Measurements from ENCODE around the gene NOX5.
"Not testable (repeated sequence)": the region's sequence is repeated elsewhere in the genome, so short reads cannot be mapped to it uniquely, and the experiment has no call there.

Gene NOX5, protein sequence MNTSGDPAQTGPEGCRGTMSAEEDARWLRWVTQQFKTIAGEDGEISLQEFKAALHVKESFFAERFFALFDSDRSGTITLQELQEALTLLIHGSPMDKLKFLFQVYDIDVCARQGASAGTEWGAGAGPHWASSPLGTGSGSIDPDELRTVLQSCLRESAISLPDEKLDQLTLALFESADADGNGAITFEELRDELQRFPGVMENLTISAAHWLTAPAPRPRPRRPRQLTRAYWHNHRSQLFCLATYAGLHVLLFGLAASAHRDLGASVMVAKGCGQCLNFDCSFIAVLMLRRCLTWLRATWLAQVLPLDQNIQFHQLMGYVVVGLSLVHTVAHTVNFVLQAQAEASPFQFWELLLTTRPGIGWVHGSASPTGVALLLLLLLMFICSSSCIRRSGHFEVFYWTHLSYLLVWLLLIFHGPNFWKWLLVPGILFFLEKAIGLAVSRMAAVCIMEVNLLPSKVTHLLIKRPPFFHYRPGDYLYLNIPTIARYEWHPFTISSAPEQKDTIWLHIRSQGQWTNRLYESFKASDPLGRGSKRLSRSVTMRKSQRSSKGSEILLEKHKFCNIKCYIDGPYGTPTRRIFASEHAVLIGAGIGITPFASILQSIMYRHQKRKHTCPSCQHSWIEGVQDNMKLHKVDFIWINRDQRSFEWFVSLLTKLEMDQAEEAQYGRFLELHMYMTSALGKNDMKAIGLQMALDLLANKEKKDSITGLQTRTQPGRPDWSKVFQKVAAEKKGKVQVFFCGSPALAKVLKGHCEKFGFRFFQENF

DNA sequence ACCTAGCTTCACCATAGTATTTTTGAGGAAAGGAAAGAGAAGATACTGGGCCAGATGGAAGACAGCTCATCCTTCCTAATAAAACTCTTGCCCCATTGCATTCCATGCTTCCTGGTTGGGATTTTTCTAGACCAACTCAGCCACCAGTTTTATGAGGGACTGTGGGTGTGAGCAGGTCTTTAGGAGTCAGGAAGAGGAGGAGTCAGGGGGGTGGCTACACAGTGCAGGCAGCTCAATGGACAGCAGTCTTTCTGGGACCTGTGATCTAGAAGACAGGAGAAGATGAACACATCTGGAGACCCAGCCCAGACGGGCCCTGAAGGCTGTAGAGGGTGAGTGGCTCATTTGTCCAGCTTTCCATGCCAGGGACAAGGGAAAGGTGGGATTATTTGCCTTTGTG, at the start of gene NOX5:
TSS of gene NOX5 (plus strand) at position 242 of the 400 bp plus-strand sequence. CDS start at position 283, 41 bp downstream.
- DNase-seq, result no peak

DNA sequence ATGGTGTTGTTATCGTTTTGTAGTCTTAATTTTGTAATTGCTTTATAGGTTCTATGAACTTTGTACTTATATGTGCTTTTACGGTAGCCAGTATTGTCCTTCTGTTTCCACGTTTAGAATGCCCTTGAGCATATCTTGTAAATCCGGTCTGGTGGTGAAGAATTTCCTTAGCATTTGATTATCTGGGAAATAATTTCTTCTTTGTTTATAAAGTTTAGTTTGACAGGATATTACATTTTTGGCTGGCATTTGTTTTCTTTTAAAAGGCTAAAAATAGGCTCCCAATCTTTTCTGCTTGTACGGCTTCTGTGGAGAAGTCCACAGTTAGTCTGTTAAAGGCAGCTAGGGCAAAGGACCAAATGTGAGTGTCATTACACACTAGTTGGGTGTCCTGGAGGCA, 47.5 kb upstream of the NOX5 start:
- no peak for DNase-seq

DNA sequence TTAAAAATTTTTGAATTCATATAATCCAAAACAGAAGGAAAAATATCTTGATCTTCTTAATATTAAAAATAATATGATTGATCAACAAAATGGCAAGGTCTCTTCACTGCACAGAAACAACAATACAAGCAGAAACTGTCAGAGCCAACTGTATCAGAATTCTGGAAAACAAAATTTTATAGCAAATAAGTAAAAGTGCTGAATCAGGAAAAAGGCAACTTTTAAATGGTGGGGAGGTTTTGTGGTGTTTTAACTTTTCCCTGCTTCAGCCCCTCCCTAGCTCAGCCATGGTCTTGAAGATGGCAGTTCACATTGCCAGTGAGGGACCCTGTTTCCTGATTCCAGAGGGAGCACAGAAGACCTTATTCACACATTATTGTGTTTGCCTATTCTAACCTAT, 46.5 kb upstream of the NOX5 start:
- DNase-seq, result no peak

DNA sequence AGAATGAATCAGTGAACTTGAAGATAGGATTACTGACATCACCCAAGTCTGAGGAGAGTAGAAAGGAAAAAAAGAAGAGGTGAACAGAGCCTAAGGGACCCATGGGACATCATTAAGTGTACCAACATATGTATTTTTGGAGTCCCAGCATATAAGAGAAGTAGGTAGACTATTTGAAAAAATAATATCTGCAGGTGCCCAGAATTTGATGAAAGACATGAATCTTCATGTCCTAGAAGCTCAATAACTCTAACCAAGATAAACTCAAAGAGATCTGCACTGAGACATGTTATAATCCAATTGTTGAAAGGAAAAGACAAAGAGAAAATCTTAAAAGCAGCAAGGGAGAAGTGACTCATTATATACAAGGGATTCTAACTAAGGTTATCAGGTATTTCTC, 45.2 kb upstream of the NOX5 start:
- no peak for DNase-seq

DNA sequence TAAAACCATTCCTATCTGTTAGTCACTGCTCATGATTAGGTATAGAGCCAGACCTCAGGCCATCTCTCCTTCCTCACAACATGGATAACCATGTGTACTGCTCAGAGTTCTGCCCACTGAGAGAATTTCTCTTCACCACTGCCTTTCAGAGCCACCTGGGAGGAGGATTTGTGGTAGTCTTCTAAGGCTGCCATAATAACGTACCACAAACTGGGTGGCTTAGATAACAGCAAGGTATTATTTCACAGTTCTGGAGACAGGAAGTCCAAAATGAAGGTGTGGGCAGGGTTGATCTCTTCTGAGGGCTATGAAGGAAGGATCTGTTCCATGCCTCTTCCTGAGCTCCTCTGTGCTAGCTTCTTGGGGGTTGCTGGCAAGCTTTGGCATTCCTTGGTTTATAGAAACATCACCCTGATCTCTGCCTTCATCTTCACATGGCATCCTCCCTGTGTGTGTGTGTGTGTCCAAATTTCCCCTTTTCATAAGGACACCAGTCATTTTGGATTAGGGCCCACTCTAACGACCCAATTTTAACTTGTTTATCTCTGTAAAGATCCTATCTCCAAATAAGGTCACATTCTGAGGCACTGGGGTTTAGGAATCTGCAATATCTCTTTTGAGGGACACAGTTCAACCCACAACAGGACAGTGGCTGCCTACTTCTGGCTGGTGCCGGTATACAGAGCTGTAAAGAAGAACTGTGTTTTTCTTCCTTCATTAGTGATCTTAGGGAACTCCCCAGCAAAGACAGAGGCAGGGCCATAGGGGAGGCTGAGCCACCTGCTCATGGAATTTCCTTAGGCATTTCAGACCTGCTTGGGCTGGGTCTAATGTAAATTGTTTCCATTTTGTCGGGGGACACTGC, 42.1 kb upstream of the NOX5 start:
- no peak for DNase-seq

DNA sequence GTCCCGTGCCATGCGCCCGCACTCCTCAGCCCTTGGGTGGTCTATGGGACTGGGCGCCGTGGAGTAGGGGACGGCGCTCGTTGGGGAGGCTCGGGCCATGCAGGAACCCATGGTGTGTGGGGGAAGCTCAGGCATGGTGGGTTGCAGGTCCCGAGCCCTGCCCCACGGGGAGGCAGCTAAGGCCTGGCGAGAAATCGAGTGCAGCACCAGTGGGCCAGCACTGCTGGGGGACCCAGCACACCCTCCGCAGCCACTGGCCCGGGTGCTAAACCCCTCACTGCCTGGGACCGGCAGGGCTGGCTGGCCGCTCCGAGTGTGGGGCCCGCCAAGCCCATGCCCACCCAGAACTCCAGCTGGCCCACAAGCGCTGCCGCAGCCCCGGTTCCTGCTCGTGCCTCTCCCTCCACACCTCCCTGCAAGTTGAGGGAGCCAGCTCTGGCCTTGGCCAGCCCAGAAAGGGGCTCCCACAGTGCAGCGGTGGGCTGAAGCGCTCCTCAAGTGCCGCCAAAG, 38.8 kb upstream of the NOX5 start:
- not testable (repeated sequence) for DNase-seq

DNA sequence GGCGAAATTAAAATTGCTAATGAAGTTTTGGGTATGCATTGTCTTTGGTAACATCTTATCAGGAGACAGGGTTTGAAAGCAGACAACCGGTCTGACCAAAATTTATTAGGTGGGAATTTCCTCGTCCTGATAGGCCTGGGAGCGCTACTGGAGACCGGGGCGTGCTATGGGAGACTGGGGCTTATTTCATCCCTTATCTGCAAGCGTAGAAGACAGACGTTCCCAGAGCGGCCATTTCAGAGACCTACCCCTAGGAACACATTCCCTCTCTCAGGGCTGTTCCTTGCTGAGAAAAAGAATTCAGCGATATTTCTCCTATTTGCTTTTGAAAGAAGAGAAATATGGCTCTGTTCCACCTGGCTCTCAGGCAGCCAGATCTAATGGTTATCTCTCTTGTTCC, 37.1 kb upstream of the NOX5 start:
- not testable (repeated sequence) for DNase-seq

DNA sequence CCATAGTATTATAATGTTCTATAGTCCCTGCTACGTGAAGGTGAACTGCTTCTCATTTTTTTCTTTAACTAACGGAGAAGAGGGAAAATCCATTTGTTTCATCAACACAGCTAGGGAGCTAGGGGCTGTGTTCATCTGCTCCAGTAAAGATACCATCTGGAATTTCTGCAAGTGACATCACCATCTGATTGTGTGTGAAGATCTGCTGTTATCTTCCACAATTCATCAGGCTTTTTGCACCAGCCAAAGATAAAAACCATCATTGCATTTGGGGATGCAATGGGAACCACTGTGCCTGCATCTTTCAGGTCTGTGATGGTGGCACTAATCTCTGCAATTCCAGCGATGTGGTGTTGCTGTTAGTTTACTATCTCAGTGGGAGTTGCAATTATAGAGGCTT, 35.5 kb upstream of the NOX5 start:
- no peak for DNase-seq

DNA sequence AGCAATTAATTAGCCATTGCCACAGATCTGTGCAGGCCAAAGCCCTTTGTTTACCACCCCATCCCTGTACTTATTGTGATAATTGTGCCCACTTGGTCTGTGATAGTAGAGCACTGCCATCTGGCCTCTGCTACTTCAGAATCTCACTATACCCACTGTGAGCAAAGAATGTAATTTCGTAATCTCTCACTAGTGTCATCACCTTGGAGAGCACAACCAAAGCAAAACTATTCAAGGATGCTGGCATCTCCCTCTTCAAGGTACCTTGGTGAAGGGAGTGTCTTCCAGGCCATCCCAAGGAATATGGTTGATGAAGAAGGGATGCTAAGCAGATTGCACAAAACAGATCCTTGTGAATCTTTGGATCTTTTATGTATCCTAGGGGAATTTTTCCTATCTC, 34.7 kb upstream of the NOX5 start:
- no peak for DNase-seq

DNA sequence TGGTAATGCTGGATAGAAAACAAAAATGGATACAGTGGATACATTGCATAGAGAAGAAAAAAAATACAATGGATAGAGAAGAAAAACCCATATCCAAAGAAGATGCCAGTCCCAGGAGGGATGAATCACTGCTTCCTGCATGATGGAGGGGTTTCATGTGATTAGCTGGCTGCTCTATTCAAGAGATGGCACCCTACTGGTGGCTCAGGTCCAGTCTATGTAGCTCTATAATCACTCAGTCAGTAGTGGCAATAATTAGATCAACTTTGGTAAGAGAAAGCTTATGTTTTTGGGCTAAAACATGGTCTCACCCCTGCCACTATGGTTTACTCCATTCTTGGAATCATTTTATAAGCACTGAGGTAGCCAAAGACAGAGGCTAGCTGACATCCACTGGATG, 33.7 kb upstream of the NOX5 start:
- no peak for DNase-seq

DNA sequence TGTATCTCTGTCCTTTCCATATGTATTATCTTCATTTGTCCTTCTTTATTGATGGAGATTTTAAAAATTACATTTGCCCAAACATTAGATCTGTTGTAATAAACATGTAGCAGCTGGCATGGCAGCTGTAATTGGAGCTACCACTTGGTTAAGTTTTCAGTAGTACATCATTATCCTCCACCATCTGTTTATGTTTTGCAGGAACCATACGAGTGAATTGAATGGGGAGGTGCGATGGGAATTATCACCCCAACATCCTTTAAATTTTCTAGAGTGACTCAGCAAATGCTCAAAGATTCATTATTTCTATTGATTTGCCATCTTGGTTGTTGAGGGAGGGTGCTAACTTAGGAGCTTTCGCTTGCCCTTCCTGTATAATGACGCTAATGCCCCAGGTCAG, 32.6 kb upstream of the NOX5 start:
- no peak for DNase-seq

DNA sequence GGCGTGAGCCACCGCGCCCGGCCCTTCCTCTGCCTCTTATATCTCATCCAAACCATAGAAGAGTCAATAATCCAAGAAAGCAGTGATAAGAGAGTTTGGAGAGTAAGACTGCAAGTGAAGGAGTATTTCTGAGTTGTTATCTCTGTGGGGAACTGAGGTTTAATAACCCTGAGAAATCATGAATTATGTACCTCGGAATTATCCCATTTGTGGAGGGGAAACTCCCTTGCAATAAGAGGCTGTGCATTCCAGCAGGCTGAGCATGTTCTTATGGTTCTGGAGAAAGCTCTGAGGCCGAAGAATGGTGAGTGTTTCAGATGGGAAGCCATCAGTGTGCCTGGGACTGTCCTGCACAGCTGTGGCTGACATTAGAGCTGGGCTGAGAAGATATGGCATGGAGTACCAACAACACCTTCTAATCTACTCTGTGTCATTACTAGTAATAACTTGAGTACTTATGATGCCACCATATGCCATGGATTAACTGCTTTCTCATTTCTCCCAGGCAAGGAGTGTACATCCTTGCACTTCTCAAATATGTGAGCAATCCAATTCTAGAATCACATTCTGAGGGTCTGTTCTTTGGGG, 31.4 kb upstream of the NOX5 start:
- no peak for DNase-seq

DNA sequence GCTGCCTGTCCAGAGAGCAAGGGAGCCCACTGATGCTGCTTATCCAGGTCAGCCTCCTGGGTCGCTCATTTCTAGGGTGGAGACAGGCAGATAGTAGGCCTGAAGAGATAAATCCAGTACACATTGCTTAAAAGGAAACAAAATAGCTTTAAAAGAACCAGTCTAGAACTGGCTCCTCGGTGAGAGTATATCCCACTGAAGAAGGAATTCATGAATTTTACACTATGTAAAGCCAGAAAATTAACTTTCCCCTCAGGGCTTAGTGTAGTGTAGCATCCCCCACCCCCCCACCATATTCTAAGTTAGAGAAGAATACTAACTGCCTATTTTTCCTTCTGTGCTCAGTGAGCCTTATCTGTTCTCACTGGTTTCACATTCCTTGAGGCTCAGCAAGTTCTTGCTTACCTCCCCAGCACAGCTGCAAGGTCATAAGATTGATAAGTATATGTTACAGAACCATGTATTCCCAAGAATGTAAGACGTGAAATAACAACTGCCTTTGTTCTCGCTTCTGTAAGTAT, 30.5 kb upstream of the NOX5 start:
- DNase-seq, result no peak

DNA sequence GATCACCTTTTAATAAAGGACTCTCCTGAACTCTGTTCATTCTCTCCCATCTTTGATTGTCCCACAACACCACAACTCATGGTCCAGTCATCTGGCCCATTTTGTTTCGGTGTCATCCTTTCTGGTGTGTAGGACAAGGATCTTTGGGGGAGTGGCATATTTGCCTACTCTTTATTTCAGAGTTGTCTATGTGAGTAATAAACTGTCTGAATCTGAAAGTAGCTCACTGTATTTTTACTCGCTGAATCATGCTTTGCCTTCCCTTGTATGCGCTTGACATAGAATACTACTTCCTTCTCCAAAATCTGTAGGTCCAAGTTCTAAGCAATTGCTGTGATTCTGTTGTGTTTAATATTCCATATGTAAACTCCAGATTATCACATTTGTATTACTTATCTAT, 29.9 kb upstream of the NOX5 start:
- DNase-seq, result no peak

DNA sequence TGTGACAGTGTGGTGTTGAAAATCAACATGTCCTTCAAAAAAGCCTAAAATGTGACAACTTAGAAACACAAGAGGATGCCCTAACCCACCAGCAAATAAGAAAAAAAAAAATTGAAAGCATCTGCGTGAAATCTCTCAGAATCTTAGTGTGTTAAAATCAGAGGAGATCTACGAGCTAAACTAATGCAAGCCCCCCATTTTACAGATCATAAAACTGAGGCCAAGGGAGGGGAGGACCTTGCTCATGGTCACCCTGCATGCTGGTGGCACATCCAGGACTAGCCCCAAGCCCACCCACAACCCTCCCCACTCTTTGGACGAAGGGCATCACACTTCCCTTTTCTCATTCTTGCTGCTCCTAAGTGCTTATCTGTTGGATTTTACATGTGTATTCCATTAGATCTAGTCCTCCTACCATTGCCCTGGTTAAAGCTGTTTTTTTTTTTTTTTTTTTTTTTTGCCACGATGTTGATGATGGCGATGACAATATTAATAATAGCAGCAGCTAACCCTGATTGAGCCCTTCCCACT, 29.1 kb upstream of the NOX5 start:
- no peak for DNase-seq

DNA sequence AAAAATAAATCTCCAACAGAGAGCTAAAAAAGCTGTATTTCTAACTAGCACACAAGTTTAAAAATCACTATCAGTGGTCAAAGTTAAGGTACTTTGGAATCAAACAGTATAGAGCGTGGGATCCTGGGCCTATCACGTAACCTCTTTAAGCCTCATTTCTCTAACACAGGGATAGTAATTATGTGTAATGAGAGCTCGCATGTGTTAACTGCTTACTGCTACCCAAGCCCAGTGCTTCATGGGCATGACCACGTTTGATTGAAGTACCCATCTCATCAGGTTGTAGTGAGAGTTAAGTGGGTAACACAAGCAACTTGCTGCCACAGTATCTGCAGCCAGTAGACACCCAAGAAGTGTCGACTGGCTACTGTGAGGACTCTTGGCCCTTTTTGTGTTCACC, 28.2 kb upstream of the NOX5 start:
- DNase-seq, result no peak

DNA sequence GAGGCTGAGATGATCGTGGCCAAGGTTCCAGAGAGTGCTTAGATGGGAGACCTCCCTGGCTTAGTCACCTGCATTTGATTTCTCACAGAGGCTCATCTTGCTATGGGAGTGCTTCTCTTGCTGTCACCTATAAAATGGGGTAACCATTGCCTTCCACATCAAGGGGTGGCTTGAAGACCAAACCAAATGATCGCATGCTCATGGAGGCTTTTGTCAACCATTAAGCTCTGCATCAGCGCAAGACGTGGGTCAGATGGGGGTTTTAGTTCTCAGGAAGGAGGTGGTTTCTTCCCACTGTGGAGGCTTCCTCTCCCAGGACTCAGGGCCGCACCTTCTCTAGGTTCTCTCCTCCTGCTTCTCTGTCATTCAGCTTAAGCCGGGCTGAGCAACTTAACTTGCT, 27.4 kb upstream of the NOX5 start:
- DNase-seq, result no peak

DNA sequence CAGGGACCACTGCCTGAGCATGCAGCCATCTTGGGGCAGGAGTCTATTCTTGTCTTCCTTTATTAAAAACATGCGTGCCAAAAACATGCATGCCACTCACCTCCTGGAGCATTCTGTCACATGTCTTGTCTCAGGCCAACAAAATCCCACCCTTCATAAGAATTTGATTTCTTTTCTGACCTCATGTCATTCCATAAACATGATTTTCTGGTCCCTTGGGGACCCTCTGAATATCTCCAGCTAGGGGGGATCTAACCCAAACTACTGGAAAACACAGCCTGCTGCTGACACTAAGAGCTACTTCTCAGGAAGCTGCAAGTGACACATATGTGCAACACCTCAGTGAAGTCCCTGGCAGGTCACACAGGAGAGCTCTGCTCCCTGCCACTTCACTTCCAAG, 26.8 kb upstream of the NOX5 start:
- no peak for DNase-seq

DNA sequence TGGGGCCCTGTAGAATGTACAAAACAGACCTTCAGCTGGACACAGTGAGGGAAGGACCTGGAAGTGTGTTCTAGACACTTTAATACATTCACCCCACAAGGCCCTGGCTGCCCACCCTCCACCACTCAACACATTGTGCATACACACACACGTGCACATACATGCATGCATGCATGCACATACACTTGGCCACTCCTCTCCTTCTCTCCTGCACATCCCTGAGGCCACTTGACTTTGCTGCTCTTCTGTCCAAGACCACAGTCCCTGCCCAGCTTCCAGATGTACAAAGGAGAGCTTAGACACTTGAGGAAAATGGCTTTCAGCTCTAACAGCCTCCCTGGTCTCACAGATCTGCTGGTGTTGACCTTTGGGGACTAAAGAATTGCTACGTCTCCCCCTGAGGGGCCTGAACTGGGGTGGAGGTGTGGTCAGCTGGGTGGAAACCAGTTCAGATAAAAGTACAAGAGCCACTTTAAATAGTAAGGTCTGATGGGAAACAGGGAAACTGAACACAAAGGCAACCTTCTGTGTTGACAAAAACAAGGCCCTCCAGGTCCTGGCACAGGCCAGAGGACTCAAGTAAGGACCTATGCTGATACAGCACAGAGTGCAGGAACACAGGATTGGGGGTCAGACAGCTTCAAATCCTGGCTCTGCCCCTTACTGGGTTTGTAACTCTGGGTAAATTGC, 24.8 kb upstream of the NOX5 start:
- no peak for DNase-seq

DNA sequence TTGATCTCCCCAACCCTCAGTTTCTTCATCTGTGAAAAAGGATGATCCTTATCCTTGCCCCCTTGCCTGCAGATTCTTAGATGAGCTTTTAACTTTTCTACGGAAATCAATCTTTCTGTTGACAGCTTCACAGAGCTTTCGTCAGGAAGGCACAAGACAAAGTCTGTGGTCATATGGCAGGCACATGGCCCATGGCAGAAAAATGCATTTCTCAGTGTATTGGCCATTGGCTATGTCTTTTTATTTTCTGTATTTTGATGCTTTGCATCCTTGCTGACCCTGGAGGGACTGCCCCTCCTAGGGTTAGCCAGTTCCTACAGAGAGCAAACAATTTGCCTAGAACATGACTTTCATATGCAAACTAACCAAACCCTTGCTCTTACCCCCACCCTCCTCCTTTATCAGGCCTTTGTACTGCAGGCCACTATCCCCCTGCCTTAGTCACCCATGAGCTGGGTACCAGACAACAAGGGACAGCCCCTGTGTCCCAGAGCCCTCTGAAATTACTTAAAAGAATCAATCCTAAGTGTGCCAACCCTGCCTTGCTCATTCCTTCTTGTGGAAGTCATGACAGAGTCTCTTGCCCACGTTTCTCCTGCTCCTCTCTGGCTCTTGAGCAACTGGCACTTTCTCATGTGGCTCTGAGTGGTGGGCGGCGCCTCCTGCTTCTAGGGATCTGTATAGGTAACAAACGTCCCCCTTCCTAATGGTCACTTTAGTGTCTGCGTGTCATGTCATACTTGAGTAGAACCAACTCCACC, 24.1 kb upstream of the NOX5 start:
- DNase-seq, result no peak

DNA sequence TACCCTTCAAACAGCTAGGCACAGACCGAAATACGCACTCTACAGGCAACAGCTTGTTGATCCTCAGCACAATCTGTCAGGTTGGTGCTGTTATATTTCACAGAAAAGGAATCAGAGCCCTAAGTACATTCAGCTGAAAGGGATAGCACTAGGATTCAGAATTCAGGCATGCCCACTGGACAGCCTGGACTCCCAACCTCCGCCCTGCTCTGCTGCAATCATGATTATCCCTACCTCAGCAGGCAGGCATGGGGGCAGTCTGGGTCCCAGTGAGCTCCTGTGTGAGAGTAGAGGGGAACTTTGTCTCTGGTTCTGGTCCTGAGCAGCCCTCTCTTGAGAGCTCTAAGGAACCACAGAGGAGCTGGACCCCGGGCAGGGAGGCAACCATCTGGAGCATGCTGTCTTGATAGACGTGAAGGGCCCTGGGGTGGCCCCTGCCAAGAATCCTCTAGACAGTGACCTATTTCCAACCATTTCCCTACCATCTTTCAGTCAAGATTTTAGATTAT, 23.4 kb upstream of the NOX5 start:
- DNase-seq, result no peak

Data from activated T-cell treated with anti-CD3 and anti-CD28 coated beads, Interleukin-2, amount 50 U/mL, for 1 hour (primary cell).